IPS-18c (cell line): Measurements from ENCODE around the gene G6PC1.
"Not testable (repeated sequence)": the region's sequence is repeated elsewhere in the genome, so short reads cannot be mapped to it uniquely, and the experiment has no call there.

Experiments
- H3K4me3 ChIP-seq: 2 replicates; pipeline ENCODE4 v1.7.0; 2013; ENCODE audit warnings: low read depth, mild to moderate bottlenecking, low read length, moderate library complexity; ENCODE audit not compliant: insufficient read depth
- H3K9me3 ChIP-seq: one replicate; pipeline ENCODE4 v1.6.1; 2013; ENCODE audit warnings: mild to moderate bottlenecking, low read length, moderate library complexity; ENCODE audit not compliant: control insufficient read depth, insufficient read depth

G6PC1 gene

GRCh38 chr17:42918902-42919521, 18.4 kb downstream of the G6PC1 start:
- Histone ChIP-seq H3K9me3 (no peaks in the 10 kb centered on the region), H3K4me3 (no peak overlapping the region)

GRCh38 chr17:42919522-42920077, 19.0 kb downstream of the G6PC1 start:
- H3K9me3 ChIP-seq, H3K4me3 ChIP-seq: not testable (repeated sequence)

- no peak overlapping the region for H3K4me3 ChIP-seq
Measured at GRCh38 chr17:42920106-42920900, 19.7 kb downstream of the G6PC1 start.

GRCh38 chr17:42920922-42921321, 20.3 kb downstream of the G6PC1 start:
- no peaks in the 10 kb centered on the region for H3K9me3 ChIP-seq
- H3K4me3 ChIP-seq = no peak overlapping the region

More at GRCh38 chr17:42920106-42920900, 19.7 kb downstream of the G6PC1 start:
- H3K9me3 ChIP-seq = no peaks in the 10 kb centered on the region

- H3K9me3 ChIP-seq = no peaks in the 10 kb centered on the region
- H3K4me3 ChIP-seq = no peak overlapping the region
Measured at GRCh38 chr17:42922294-42922693, 21.7 kb downstream of the G6PC1 start.

- not testable (repeated sequence) for H3K9me3 ChIP-seq, H3K4me3 ChIP-seq
Measured at GRCh38 chr17:42923472-42923871, 22.9 kb downstream of the G6PC1 start.

- Histone ChIP-seq H3K9me3 (no peaks in the 10 kb centered on the region), H3K4me3 (no peak overlapping the region)
Measured at GRCh38 chr17:42924891-42925290, 24.3 kb downstream of the G6PC1 start.

GRCh38 chr17:42928714-42929496, 28.3 kb downstream of the G6PC1 start:
- H3K4me3 ChIP-seq = no peak overlapping the region

GRCh38 chr17:42929497-42929844, 28.9 kb downstream of the G6PC1 start:
- Histone ChIP-seq H3K9me3 (no peaks in the 10 kb centered on the region), H3K4me3 (no peak overlapping the region)

More at GRCh38 chr17:42928714-42929496, 28.3 kb downstream of the G6PC1 start:
- no peaks in the 10 kb centered on the region for H3K9me3 ChIP-seq

GRCh38 chr17:42937712-42938596, 37.4 kb downstream of the G6PC1 start:
- no peak overlapping the region for H3K4me3 ChIP-seq
- H3K9me3 ChIP-seq = no peaks in the 10 kb centered on the region

GRCh38 chr17:42944211-42944610, 43.6 kb downstream of the G6PC1 start:
- Histone ChIP-seq H3K4me3 (no peak overlapping the region), H3K9me3 (no peaks in the 10 kb centered on the region)

GRCh38 chr17:42946812-42947211, 46.2 kb downstream of the G6PC1 start:
- no peaks in the 10 kb centered on the region for H3K9me3 ChIP-seq

GRCh38 chr17:42950044-42950783, 49.6 kb downstream of the G6PC1 start:
- no peak overlapping the region for H3K4me3 ChIP-seq
- H3K9me3 ChIP-seq = no peaks in the 10 kb centered on the region

More at GRCh38 chr17:42946812-42947211, 46.2 kb downstream of the G6PC1 start:
- H3K4me3 ChIP-seq = no peak overlapping the region
